Muscle layer of colon (tissue), 2 donors: ENCODE data around the gene PARS2.
"Not testable (repeated sequence)": the region's sequence is repeated elsewhere in the genome, so short reads cannot be mapped to it uniquely, and the experiment has no call there.

Experiments
- H3K27ac ChIP-seq: one replicate; pipeline ENCODE4 v1.7.0; 2013; ENCODE audit warnings: low read depth, mild to moderate bottlenecking, low read length, moderate library complexity
- H3K27me3 ChIP-seq, 2 donors: one replicate each; pipeline ENCODE4 v1.7.0; 2013; ENCODE audit warnings: low read length in 2 of 2, mild to moderate bottlenecking in 2 of 2; ENCODE audit not compliant: insufficient read depth in 2 of 2, control insufficient read depth in 1 of 2
- H3K36me3 ChIP-seq: one replicate; pipeline ENCODE4 v1.7.0; 2013; ENCODE audit warnings: mild to moderate bottlenecking, low read length; ENCODE audit not compliant: insufficient read depth
- H3K4me1 ChIP-seq: one replicate; pipeline ENCODE4 v1.7.0; 2013; ENCODE audit warnings: mild to moderate bottlenecking, low read length; ENCODE audit not compliant: insufficient read depth
- H3K4me3 ChIP-seq, 2 donors: one replicate each; pipeline ENCODE4 v1.7.0; 2013; ENCODE audit warnings: low read length in 2 of 2, low read depth in 1 of 2, mild to moderate bottlenecking in 1 of 2, moderate library complexity in 1 of 2
- H3K9ac ChIP-seq: one replicate; pipeline ENCODE4 v1.7.0; 2013; ENCODE audit warnings: low read length
- H3K9me3 ChIP-seq: one replicate; pipeline ENCODE4 v1.7.0; 2013; ENCODE audit warnings: mild to moderate bottlenecking, low read length
- donor health status: abdominal sarcoma.
- donor health status: Adenocarcinoma of cecum.

PARS2 gene

DNA sequence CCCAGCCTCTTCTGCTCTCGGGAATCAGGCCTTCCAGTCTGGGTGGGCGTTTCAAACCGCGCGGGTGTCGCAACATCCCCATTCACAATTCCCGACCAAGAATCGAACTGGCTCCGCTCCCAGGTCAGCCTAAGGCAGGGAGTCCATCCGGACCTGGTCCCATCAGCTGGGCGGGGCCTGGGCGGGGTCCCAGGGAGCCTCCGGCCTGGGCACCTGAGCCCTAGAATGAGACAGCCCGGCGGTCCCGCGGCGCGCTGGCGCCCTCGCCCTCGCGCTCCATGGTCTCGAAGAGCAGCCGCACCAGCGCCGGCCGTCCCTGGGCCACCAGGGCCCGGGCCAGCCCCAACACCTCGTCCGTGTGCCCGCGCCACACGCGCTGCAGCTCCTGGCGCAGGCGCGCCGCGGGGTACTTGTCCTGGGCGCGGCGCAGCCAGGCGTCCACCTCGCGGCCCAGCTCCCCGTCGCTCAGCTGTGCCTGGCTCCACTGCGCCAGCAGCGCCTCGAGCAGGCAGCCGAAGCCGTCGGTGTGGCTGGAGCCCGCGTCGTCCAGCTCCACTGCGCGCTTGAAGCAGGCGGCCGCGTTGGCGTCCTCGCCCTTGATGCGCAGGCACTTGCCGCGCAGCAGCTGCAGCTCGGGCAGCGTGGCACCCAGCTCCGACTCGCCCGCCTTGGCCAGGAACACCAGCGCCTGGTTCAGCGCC, 16.9 kb upstream of the PARS2 start:
- no peaks in the 10 kb centered on the region for H3K9me3 ChIP-seq
- no peaks in the 10 kb centered on the region for H3K36me3 ChIP-seq
- peaks cover 0 to 12% of the 10 kb centered on the region in 2 donors for H3K27me3 ChIP-seq
- H3K4me1 ChIP-seq, result peaks cover 20% of the 10 kb centered on the region
- no peak overlapping the region for H3K27ac ChIP-seq
- H3K9ac ChIP-seq, result no peak overlapping the region
- no peak overlapping the region for H3K4me3 ChIP-seq

DNA sequence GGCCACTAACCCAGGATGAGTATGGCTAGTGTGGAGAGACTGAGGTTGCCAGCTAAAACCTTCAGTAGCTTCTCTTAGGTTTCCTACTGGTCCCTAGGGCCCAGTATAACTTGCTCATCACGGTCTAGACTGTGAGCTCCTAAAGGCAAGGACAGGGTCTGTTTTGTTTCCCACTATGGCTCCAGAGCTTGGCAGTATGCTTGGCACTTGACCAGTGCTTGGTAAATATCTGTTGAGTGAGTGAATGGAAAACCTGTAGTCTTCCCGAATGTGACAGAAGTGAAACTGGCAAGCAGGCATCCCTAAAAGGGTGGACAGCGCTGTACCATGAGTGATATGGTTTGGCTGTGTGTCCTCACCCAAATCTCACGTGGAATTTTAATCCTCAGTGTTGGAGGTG, 13.1 kb upstream of the PARS2 start:
- H3K9me3 ChIP-seq, result no peaks in the 10 kb centered on the region
- peaks cover 0 to 12% of the 10 kb centered on the region in 2 donors for H3K27me3 ChIP-seq
- no peak overlapping the region for H3K9ac ChIP-seq
- H3K4me1 ChIP-seq, result peaks cover 28% of the 10 kb centered on the region
- peak overlapping the region; percentile 21 for H3K27ac ChIP-seq
- H3K4me3 ChIP-seq, result peak overlapping the region in 1 of 2 donors; percentile 1
- H3K36me3 ChIP-seq, result no peaks in the 10 kb centered on the region

DNA sequence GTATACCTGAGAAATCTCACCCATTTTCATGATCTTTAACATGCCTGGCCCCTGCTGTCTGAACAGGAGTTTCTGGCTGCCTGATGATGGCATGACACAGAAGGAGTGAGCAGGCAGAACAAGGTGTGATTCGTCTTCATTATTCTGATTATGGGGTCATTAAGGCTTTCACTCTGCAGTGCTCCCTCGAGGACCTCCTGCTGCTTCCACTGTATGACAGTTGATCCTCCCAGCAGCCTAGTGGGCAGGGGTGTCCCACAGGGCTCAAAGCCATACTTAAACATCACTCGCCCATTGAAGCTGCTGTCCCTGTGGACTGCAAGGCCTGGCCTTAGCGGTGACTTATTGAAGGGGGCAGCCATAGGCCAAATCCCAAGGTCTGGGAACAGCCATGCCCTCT, 12.7 kb upstream of the PARS2 start:
- H3K27ac ChIP-seq, result peak overlapping the region; percentile 21
- H3K9me3 ChIP-seq, result no peaks in the 10 kb centered on the region
- H3K36me3 ChIP-seq, result no peaks in the 10 kb centered on the region
- peaks cover 28% of the 10 kb centered on the region for H3K4me1 ChIP-seq
- peaks cover 0 to 12% of the 10 kb centered on the region in 2 donors for H3K27me3 ChIP-seq
- H3K4me3 ChIP-seq, result no peak overlapping the region
- H3K9ac ChIP-seq, result no peak overlapping the region

DNA sequence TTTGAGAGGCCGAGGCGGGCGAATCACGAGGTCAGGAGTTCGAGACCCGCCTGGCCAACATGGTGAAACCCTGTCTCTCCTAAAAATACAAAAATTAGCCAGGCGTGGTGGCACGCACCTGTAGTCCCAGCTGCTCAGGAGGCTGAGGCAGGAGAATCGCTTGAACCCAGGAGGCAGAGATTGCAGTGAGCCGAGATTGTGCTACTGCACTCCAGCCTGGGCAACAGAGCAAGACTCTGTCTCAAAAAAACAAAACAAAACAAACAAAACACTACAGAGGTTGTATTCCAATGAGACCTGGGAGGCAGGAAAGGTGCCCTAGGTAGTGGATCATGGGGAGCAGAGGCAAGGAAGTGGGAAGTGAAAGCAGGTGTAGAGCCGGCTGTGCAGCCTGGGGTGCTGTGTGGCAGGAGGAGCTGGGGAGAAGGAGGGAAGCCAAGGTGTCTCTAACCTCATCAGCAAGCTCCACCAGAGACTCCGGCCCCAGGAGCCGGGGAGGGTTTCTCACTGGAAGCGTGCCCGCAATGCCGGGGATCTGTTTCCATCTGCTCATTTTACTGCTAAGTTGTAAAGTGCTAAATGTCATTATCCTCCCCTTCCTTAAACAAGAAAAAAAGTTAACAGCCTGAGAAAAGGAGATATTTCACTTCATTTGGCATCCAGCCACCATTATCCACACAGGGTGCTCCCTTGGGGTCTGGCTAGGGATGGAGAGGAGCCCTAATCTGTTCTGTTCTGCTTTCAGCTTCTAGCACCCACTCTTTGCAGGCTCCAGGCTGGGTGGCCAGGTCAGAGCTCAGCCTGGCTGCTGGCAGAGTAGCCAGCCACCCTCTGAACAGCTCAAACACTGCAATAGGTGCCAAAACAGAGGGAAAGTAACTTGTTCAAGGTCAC, 11.8 kb upstream of the PARS2 start:
- H3K9me3 ChIP-seq, H3K4me3 ChIP-seq, H3K36me3 ChIP-seq, H3K27me3 ChIP-seq, H3K9ac ChIP-seq: not testable (repeated sequence)
- Histone ChIP-seq H3K4me1 (peaks cover 28% of the 10 kb centered on the region), H3K27ac (peak overlapping the region; percentile 68)

DNA sequence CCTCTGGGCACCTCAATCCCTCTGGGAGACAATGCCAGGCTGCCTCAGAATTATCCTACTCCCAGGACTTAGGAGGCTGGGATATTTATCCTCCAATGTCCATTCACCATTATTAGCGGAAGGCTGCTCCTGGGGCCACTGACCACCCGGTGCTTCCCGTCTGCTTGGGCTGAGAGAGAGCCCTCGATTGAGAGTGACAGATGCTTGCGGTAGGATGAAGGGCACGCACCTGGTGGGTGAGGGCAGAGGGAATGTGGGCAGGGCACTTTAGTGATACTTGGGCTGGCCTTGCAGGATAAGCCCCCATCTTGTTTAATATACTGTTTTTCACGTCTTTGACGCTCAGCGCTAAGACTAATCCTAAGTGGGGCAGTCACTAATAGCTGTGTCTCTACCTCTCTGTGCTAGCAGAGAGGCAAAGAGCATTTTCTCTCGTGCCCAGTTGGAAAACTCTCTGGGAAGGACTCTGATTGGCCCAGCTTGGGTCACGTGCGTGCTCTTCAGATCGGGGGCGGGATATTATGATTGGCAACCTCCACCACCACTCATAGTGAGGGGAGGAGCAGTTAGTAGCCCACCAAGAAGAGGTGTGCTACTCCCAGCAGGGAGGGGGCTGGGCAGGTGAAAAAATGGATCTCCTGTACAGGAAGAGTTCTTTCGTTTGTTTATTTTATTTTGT, 10.6 kb upstream of the PARS2 start:
- Histone ChIP-seq H3K4me1 (peaks cover 28% of the 10 kb centered on the region), H3K27me3 (no peaks in the 10 kb centered on the region), H3K9me3 (no peaks in the 10 kb centered on the region), H3K4me3 (no peak overlapping the region), H3K27ac (no peak overlapping the region), H3K9ac (no peak overlapping the region), H3K36me3 (no peaks in the 10 kb centered on the region)

DNA sequence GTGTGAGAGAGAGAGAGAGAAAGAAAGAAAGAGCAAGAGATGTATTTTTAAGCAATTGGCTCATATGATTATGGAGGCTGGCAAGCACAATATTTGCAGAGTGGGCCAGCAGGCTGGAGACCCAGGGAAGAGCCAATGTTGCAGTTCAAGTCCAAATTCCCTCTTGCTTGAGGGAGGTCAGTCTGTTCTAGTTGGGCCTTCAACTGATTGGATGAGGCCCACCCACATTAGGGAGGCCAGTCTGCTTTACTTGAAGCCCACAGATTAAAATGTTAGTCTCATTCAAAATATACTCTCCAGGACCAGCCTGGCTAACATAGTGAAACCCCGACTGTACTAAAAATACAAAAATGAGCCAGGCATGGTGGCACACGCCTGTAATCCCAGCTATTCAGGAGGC, 8.6 kb upstream of the PARS2 start:
- Histone ChIP-seq H3K27ac (no peak overlapping the region), H3K9ac (no peak overlapping the region), H3K36me3 (no peaks in the 10 kb centered on the region), H3K27me3 (no peaks in the 10 kb centered on the region), H3K4me3 (no peak overlapping the region), H3K9me3 (no peaks in the 10 kb centered on the region), H3K4me1 (peaks cover 25% of the 10 kb centered on the region)

DNA sequence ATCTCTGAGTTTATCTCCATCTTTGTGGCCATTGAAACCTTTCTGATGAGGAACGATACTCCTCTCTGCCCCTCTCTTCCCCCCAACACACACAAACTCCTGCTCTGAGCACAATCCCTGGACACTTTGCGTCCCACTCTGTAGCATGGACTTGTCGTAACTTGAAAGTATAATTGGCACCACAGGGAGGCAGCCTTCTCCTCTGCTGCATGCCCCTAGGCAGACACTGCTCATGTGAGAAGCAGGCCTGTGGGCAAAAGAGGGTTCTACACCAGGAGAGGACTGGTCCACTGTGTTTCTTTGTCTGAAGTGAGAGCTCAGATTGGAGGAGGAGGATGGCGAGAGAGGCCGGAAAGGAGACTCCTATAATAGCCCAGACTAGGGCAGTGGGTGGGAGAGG, 3.8 kb upstream of the PARS2 start:
- no peaks in the 10 kb centered on the region for H3K27me3 ChIP-seq
- H3K9me3 ChIP-seq, result no peaks in the 10 kb centered on the region
- H3K4me1 ChIP-seq, result peaks cover 8% of the 10 kb centered on the region
- no peak overlapping the region for H3K4me3 ChIP-seq
- no peak overlapping the region for H3K27ac ChIP-seq
- no peaks in the 10 kb centered on the region for H3K36me3 ChIP-seq
- H3K9ac ChIP-seq, result no peak overlapping the region

DNA sequence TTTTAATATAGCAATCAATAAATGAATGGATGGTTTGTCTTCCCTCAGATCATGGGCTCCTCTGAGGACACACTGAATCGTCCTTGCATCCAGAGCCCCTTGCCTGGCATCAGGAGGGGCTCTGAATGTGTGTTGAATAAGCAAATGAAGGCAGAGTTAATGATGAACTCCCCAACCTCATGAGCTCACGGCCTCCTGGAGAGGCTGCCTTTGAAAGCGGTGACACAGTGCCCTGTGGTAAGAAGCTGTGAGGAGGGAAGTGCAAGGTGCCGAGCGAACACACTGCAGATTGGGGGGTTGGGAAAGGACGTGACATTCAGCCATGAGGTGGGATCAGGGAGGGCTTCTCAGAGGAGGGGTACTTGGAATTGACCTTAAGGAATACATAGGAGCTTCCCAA, 3.2 kb upstream of the PARS2 start:
- no peaks in the 10 kb centered on the region for H3K27me3 ChIP-seq
- H3K9me3 ChIP-seq, result no peaks in the 10 kb centered on the region
- no peak overlapping the region for H3K27ac ChIP-seq
- no peak overlapping the region for H3K9ac ChIP-seq
- H3K4me1 ChIP-seq, result peaks cover 12% of the 10 kb centered on the region
- no peaks in the 10 kb centered on the region for H3K36me3 ChIP-seq
- no peak overlapping the region for H3K4me3 ChIP-seq

DNA sequence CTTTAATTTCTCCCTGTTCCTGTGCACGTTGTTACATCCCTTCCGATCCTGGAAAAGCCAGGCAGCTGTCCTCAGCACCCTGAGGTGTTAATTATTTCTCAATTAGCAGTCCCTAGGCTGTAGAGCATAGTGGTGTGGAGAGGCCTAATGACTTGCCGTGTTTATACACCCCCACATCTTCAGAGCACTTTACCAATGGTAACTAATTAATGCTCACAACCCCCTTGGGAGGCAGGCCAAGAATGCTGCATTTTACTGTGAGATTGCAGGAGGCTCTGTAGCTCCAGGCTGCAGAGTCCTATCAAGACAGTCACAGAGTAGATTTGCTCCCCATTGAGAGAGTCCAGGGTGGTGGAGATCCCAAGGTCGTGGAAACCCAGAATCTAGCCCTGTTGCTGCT, 2.4 kb upstream of the PARS2 start:
- Histone ChIP-seq H3K27me3 (no peaks in the 10 kb centered on the region), H3K36me3 (no peaks in the 10 kb centered on the region), H3K9me3 (no peaks in the 10 kb centered on the region), H3K4me1 (peaks cover 12% of the 10 kb centered on the region), H3K4me3 (no peak overlapping the region), H3K27ac (no peak overlapping the region), H3K9ac (no peak overlapping the region)

DNA sequence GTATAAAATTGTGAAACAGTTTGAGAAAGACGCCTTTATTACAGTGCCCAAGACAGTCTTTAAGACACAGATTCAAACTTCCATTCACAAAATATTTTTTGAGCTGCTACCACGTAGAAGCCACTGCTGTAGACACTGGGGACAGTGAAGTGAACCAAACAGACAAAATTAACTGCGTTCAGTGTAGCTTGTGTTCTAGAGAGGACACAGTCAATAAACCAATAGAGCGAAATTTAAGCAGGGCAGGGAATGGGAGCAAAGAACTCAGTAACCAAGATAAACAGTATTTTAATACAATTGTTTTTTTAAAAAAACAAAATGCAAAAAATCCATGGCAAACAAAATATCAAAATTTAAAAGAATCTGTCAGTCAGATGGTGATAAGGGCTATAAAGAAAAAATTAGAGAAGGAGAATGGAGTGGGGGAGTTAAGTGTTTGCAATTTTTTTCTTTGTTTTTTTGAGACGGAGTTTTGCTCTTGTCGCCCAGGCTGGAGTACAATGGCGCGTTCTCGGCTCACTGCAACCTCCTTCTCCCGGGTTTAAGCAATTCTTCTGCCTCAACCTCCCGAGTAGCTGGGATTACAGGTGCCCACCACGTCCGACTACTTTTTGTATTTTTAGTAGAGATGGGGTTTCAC, 719 bp upstream of the PARS2 start:
- Histone ChIP-seq H3K9ac (no peak overlapping the region), H3K36me3 (no peaks in the 10 kb centered on the region), H3K27me3 (no peaks in the 10 kb centered on the region), H3K4me3 (peak overlapping the region; percentile 37 to 98), H3K4me1 (peaks cover 12% of the 10 kb centered on the region), H3K9me3 (no peaks in the 10 kb centered on the region), H3K27ac (no peak overlapping the region)

DNA sequence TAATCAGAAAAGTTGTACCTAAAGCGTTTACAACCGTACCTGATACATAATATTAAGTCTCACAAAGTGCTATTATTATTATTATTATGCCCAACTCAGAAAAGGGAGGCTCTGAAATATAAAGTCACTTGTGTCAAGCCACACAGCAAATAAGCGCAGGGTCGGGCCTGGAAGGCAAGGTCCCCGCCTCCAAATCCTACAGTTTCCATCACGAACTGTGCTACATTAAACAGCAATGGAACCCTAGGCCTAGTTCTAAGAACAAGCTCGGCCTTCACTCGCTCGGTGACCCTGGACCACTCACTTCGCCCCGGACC, 549 bp downstream of the PARS2 start:
- Histone ChIP-seq H3K9me3 (no peaks in the 10 kb centered on the region), H3K36me3 (peaks cover 1% of the 10 kb centered on the region), H3K4me1 (peaks cover 12% of the 10 kb centered on the region), H3K27ac (peak overlapping the region; percentile 47), H3K9ac (peak overlapping the region; percentile 77), H3K27me3 (no peaks in the 10 kb centered on the region), H3K4me3 (peak overlapping the region; percentile 48 to 98)
